Body of pancreas (tissue), 4 donors: Measurements from ENCODE around the gene OR7A5. TPM values are rescaled to one million over a fixed set of nuclear protein-coding genes. Genes with fewer than 3 reads are reported as not detected.
"Not testable (repeated sequence)": the region's sequence is repeated elsewhere in the genome, so short reads cannot be mapped to it uniquely, and the experiment has no call there.

Experiments
- ATAC-seq: fragments of 150-250 bp; one replicate; pipeline ENCODE4 v1.9.1; 2016
- DNase-seq, 4 donors: peaks; one replicate each; pipeline ENCODE4 v3.0.0-alpha.2; 2019
- H3K27ac ChIP-seq, 4 donors: fragments of 200-600 bp; sonication (generic); 1 replicate in 3 of 4; 2 replicates in 1 of 4; pipeline versions ENCODE4 v1.5.1 to v1.6.1; 2016 to 2019; ENCODE audit warnings: mild to moderate bottlenecking in 1 of 4, mixed read lengths in 1 of 4, moderate library complexity in 1 of 4
- H3K27me3 ChIP-seq, 2 donors: fragments of 200-600 bp; sonication (generic); one replicate each; pipeline ENCODE4 v1.6.0; 2016; ENCODE audit warnings: mild to moderate bottlenecking in 1 of 2
- H3K36me3 ChIP-seq, 2 donors: fragments of 200-600 bp; sonication (generic); replicated peaks in 1 of 2; 2 replicates each; pipeline ENCODE4 v1.5.1; 2016; ENCODE audit warnings: low read depth in 2 of 2; ENCODE audit not compliant: insufficient read depth in 1 of 2
- H3K4me1 ChIP-seq: fragments of 200-600 bp; sonication (generic); one replicate; pipeline ENCODE4 v1.6.0; 2016
- H3K4me3 ChIP-seq, 2 donors: fragments of 200-600 bp; sonication (generic); 1 replicate in 1 of 2; 2 replicates in 1 of 2; pipeline ENCODE4 v1.5.1; 2016 to 2019
- H3K9me3 ChIP-seq, 3 donors: fragments of 200-600 bp; sonication (generic); 1 replicate in 2 of 3; 2 replicates in 1 of 3; pipeline ENCODE4 v1.5.1; 2016
- POLR2A ChIP-seq, 3 donors: fragments of 450-650 bp; IDR thresholded peaks; one replicate each; pipeline ENCODE4 v1.6.1; 2016; ENCODE audit warnings: antibody characterized with exemption in 3 of 3, mild to moderate bottlenecking in 2 of 3
- WGBS, 2 donors: methylation state at CpG; one replicate each; pipeline ENCODE4 v1.1.5; 2017; 5-methylcytosine and 5-hydroxymethylcytosine counted together
- intact Hi-C: fragments of 100-400 bp; cut with DNase I; formaldehyde crosslinking; loops from one replicate; pipeline ENCODE4 v1.15.1; 2023
- total RNA-seq, 2 donors: library from RNA; depleted of rRNA; stranded (reverse); fragments of >200 nt; gene quantifications; one replicate each; pipeline ENCODE4 v1.1.0, GENCODE V29; 2016
- TF ChIP-seq, protein P1 (sequence below), 7 experiments: fragments of 450-650 bp in 4 of 7; fragments of 200-600 bp in 3 of 7; sonication (generic) in 3 of 7; IDR thresholded peaks; one replicate each; pipeline ENCODE4 v1.5.1; 2016 to 2019; ENCODE audit warnings: antibody characterized with exemption in 7 of 7

Gene OR7A5
- total RNA-seq, 2 donors from 2014 or later: not detected

DNA sequence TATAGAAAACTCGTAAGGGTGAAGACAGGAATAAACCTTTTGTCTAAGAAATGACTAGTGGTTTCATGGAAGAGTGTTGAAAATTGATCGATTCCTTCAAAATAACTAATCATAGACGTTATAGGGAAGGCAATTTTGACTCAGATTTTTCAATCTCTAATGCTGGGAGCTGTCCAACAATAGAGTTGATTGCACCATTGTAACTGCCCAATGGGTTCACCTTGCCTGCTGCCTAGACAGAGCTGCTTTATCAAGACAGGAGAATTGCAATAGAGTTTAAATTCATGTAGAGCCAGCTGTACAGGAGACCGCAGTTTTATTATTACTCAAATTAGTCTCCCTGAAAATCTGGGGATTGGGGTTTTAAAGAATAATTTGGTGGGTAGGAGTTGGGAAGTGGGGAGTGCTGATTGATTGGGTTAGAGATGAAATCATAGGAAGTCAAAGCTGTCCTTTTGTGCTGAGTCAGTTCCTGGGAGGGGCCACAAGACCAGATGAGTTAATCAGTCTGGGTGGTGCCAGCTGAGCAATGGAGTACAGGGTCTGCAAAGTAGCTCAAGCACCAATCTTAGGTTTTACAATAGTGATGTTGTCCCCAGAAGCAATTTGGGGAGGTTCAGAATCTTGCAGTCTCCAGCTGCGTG is 39.8 kb downstream of the OR7A5 start:
- no peak overlapping the region for H3K27ac ChIP-seq
- 59 to 63% methylated on average over 4 to 5 of the region's 5 CpGs for WGBS, 2 donors
- intact Hi-C loops: no loop called here
- H3K27me3 ChIP-seq: no peaks in the 10 kb centered on the region
- H3K36me3 ChIP-seq: no peaks in the 10 kb centered on the region
- H3K9me3 ChIP-seq: no peaks in the 10 kb centered on the region
- TF ChIP-seq, protein P1, sequence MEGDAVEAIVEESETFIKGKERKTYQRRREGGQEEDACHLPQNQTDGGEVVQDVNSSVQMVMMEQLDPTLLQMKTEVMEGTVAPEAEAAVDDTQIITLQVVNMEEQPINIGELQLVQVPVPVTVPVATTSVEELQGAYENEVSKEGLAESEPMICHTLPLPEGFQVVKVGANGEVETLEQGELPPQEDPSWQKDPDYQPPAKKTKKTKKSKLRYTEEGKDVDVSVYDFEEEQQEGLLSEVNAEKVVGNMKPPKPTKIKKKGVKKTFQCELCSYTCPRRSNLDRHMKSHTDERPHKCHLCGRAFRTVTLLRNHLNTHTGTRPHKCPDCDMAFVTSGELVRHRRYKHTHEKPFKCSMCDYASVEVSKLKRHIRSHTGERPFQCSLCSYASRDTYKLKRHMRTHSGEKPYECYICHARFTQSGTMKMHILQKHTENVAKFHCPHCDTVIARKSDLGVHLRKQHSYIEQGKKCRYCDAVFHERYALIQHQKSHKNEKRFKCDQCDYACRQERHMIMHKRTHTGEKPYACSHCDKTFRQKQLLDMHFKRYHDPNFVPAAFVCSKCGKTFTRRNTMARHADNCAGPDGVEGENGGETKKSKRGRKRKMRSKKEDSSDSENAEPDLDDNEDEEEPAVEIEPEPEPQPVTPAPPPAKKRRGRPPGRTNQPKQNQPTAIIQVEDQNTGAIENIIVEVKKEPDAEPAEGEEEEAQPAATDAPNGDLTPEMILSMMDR (IDR thresholded peaks at IDR 0.05): no peak
- TF ChIP-seq POLR2A (IDR thresholded peaks at IDR 0.05): no peak
- H3K4me1 ChIP-seq: no peaks in the 10 kb centered on the region
- ATAC-seq (no peak), DNase-seq (no peak)
- H3K4me3 ChIP-seq: no peak overlapping the region

DNA sequence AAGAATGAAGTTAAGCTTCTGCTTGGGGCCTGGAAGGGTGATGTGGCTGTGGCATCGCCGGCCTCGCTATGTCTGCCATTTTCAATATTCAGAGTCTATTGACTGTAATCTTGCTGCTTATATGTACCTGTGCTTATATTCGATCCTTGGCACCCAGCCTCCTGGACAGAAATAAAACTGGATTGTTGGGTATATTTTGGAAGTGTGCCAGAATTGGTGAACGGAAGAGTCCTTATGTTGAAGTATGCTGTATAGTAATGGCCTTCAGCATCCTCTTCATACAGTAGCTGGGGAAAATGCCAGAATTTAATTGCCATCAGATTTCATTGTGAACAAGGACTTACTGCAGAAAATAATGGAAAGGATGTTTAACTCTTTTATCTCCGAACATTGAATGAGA is 42.7 kb downstream of the OR7A5 start:
- ATAC-seq, intact Hi-C loops: not testable (repeated sequence)
- 64 to 73% methylated on average over 6 of the region's 6 CpGs for WGBS, 2 donors

DNA sequence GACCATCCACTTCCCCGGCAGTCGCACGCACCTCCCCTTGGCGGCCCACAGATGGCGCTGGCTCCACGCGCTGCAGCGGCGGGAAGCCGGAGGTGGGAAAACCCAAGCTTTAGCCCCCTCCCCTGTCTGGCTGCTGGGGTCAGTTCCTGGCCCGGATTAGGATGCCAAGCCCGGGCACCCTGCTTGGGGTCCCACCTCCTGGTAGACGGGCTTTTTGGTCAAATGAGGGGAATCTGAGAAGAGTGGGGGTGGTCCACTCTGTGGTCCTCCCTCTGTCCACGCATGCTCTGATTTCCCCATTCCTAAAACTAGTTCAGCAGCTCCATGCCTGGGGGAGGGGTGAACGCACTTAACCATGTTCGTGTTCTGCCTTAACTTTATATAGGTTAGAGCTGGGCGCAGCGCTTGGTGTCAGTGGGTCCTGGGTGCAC is 48.5 kb downstream of the OR7A5 start:
- ATAC-seq: no peak
- Histone ChIP-seq H3K36me3 (no peaks in the 10 kb centered on the region), H3K4me1 (no peaks in the 10 kb centered on the region), H3K27ac (no peak overlapping the region), H3K9me3 (no peaks in the 10 kb centered on the region), H3K27me3 (no peaks in the 10 kb centered on the region), H3K4me3 (no peak overlapping the region)
- 13 to 20% methylated on average over 18 of the region's 18 CpGs for WGBS, 2 donors
- no peak for DNase-seq
- TF ChIP-seq, protein P1 (IDR thresholded peaks at IDR 0.05): peak in 6 of 7 experiments; percentile 16 to 47 (median 31)
- TF ChIP-seq POLR2A (IDR thresholded peaks at IDR 0.05): no peak
- intact Hi-C loops: no loop called here

More for the DNA sequence above, 42.7 kb downstream of the OR7A5 start:
- not testable (repeated sequence) for DNase-seq, H3K36me3 ChIP-seq, H3K4me1 ChIP-seq, H3K9me3 ChIP-seq, H3K4me3 ChIP-seq, H3K27me3 ChIP-seq, H3K27ac ChIP-seq

DNA sequence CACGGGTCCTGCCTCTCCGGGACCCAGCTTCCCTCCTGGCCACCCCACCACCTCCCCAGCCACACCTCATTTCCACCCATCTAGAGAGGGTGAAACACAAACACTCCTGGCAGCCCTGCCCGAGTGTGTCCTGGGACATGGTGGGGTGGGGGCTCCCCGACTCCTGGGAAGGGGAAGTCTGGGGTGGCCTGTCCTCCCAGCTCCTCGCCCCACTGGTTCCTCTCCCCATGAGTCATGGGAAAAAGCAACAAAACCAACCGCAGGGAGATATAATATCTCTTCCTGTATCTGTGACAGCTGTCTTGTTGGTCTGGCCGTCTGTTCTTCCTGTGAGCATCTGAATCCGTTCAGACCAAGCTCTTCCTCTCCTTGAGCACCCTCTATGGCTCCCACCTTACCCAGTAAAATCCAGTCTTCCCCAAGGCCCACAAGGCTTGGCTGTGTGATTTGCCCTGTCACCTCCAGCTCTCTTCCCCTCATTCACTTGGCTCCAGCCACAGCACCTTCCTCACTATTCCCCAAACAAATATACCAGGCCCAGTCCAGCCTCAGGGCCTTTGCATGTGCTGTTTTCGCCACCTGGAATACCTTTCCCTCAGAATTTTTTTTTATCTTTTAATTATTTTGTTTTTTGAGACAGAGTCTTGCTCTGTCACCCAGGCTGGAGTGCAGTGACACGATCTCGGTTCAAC is 49.7 kb downstream of the OR7A5 start:
- H3K4me1 ChIP-seq, intact Hi-C loops, H3K9me3 ChIP-seq, H3K4me3 ChIP-seq, H3K36me3 ChIP-seq, ATAC-seq, H3K27me3 ChIP-seq: not testable (repeated sequence)
- 41 to 52% methylated on average over 9 of the region's 11 CpGs for WGBS, 2 donors
- DNase-seq: peak in 1 of 4 donors; percentile 71
- H3K27ac ChIP-seq: peak overlapping the region in 1 of 4 donors; percentile 57

DNA sequence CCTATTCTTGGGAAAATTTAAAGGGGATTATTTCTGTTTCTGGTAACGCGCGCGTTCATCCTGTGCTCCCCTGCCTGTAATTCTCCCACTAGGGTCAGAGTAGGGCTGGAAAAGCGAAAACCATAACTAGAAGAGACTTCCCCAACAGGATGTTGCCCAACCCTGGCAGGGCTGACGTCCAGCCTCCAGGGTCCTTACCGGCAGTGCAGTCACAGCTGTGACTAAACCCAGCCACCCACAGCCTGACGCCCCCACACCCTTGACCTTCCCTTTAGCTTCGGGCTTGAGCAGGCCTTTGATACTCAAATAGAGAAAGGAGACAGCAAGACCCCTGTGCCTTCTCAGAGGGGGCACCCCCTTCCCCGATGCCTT is 50.3 kb downstream of the OR7A5 start:
- WGBS, 2 donors: 48 to 49% methylated on average over 9 of the region's 10 CpGs
- H3K27me3 ChIP-seq, H3K9me3 ChIP-seq, H3K4me3 ChIP-seq, intact Hi-C loops, H3K36me3 ChIP-seq, H3K4me1 ChIP-seq, ATAC-seq: not testable (repeated sequence)
- peak overlapping the region in 1 of 4 donors; percentile 57 for H3K27ac ChIP-seq
- peak; percentile 10 to 80 (median 17) for DNase-seq

DNA sequence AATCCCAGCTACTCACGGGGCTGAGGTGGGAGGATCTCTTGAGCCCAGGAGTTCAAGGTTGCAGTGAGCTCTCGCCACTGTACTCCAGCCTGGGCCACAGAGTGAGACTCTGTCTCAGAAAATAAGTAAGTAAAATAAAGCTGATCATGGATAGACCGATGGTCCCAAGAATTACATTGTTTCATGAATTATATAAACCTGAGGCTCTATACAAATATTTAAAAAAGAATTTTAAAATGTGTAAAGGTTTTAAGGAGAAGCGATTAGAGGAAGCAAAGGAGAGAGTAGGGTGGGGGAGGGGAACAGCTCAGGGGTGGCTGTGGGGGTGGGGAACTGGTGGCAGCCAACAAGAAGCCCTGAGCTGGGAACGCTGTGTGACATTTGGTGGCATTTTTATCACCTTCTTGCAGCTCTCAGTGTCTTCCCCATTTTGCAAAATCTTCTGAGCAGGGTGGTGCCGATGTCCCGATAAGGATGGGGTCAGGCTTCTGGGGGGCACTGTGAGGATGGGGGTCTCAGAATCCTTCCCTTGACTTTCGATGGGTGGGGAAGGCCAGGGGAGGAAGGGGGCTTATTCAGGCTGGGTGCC is 51.5 kb downstream of the OR7A5 start:
- H3K27me3 ChIP-seq, H3K4me3 ChIP-seq, ATAC-seq, intact Hi-C loops, H3K36me3 ChIP-seq, H3K4me1 ChIP-seq, H3K9me3 ChIP-seq: not testable (repeated sequence)
- peak in 1 of 4 donors; percentile 31 for DNase-seq
- peak overlapping the region in 1 of 4 donors; percentile 57 for H3K27ac ChIP-seq
- WGBS, 2 donors: 38 to 48% methylated on average over 8 of the region's 8 CpGs
